SK-N-SH (cell line): Measurements from ENCODE around the gene RIPK4. TPM values are rescaled to one million over a fixed set of nuclear protein-coding genes. Genes with fewer than 3 reads are reported as not detected.
"Not testable (repeated sequence)": the region's sequence is repeated elsewhere in the genome, so short reads cannot be mapped to it uniquely, and the experiment has no call there.

Experiments used
- CTCF ChIA-PET: fragments of 300-600, 350-600 bp; formaldehyde crosslinking; extraction: SDS; loops from one replicate; lab custom pipeline; 2021; lab: Yijun Ruan, JAX
- POLR2A ChIA-PET: fragments of 350-600 bp; sonication (Branson Sonifier 250); formaldehyde crosslinking; extraction: SDS; loops from one replicate; lab custom pipeline; 2020; ENCODE audit warnings: antibody characterized with exemption, inconsistent platforms; lab: Yijun Ruan, JAX
- DNase-seq: peaks from one replicate; pipeline ENCODE4 v3.0.0; 2012
- H2AFZ ChIP-seq: fragments of 200-600 bp; sonication (generic); 2 replicates; pipeline ENCODE4 v1.8.1; 2016; ENCODE audit warnings: antibody characterized with exemption, mild to moderate bottlenecking, low read depth
- H3F3A ChIP-seq: fragments of 200-600 bp; sonication (generic); replicated peaks from 2 replicates; pipeline ENCODE3; 2016; ENCODE audit warnings: antibody characterized with exemption, mild to moderate bottlenecking; ENCODE audit not compliant: insufficient read depth
- H3K27ac ChIP-seq, 2 experiments: fragments of 200-500 bp in 1 of 2; fragments of 200-600 bp in 1 of 2; sonication (Bioruptor generic) in 1 of 2; sonication (generic), shearing (Covaris generic) in 1 of 2; 2 replicates each; pipeline versions ENCODE4 v1.5.1 to v1.6.1; 2014 to 2016; ENCODE audit warnings: low read depth in 2 of 2, inconsistent platforms in 1 of 2, low read length in 1 of 2, mild to moderate bottlenecking in 1 of 2, mixed read lengths in 1 of 2
- H3K27me3 ChIP-seq: fragments of 200-600 bp; sonication (generic), shearing (Covaris generic); 2 replicates; pipeline ENCODE4 v1.6.1; 2016; ENCODE audit warnings: mixed run types; ENCODE audit not compliant: insufficient read depth
- H3K36me3 ChIP-seq, 2 experiments: fragments of 200-500 bp in 1 of 2; fragments of 200-600 bp in 1 of 2; sonication (Bioruptor generic) in 1 of 2; sonication (generic) in 1 of 2; replicated peaks in 1 of 2; 2 replicates each; pipeline versions ENCODE3 to v1.5.1; 2014 to 2016; ENCODE audit warnings: low read length in 1 of 2, mild to moderate bottlenecking in 1 of 2; ENCODE audit not compliant: insufficient read depth in 2 of 2, control insufficient read depth in 1 of 2
- H3K4me1 ChIP-seq, 2 experiments: fragments of 200-500 bp in 1 of 2; fragments of 200-600 bp in 1 of 2; sonication (Bioruptor generic) in 1 of 2; sonication (generic), shearing (Covaris generic) in 1 of 2; 2 replicates each; pipeline versions ENCODE4 v1.5.1 to v1.6.1; 2014 to 2016; ENCODE audit warnings: low read depth in 1 of 2, low read length in 1 of 2, mixed run types in 1 of 2; ENCODE audit not compliant: insufficient read depth in 2 of 2, control insufficient read depth in 1 of 2
- H3K4me2 ChIP-seq: fragments of 200-600 bp; sonication (generic), shearing (Covaris generic); 2 replicates; pipeline ENCODE4 v1.6.1; 2017; ENCODE audit warnings: mixed run types
- H3K4me3 ChIP-seq, 2 experiments: fragments of 200-500 bp in 1 of 2; fragments of 200-600 bp in 1 of 2; sonication (Bioruptor generic) in 1 of 2; sonication (generic), shearing (Covaris generic) in 1 of 2; 2 replicates each; pipeline versions ENCODE4 v1.5.1 to v1.8.1; 2014 to 2016; ENCODE audit warnings: low read depth in 2 of 2, inconsistent platforms in 1 of 2, low read length in 1 of 2, mild to moderate bottlenecking in 1 of 2, mixed read lengths in 1 of 2, moderate library complexity in 1 of 2
- H3K79me2 ChIP-seq: fragments of 200-600 bp; sonication (generic); 2 replicates; pipeline ENCODE4 v1.8.1; 2017; ENCODE audit warnings: mild to moderate bottlenecking; ENCODE audit not compliant: insufficient read depth
- H3K9ac ChIP-seq: fragments of 200-600 bp; sonication (generic); 2 replicates; pipeline ENCODE4 v1.6.1; 2017; ENCODE audit warnings: mixed run types
- H3K9me2 ChIP-seq: fragments of 200-600 bp; sonication (generic); 2 replicates; pipeline ENCODE4 v1.6.1; 2017; ENCODE audit warnings: mixed run types
- H3K9me3 ChIP-seq: fragments of 200-600 bp; sonication (generic); 2 replicates; pipeline ENCODE4 v1.6.1; 2017; ENCODE audit warnings: mixed run types, mild to moderate bottlenecking, moderate library complexity
- H4K20me1 ChIP-seq: fragments of 200-600 bp; sonication (generic); 2 replicates; pipeline ENCODE4 v1.6.1; 2017; ENCODE audit warnings: mild to moderate bottlenecking, mixed run types; ENCODE audit not compliant: insufficient read depth
- JUND ChIP-seq: IDR thresholded peaks from 2 replicates; pipeline ENCODE4 v1.4.0; 2012
- NFIC ChIP-seq: IDR thresholded peaks from 2 replicates; pipeline ENCODE4 v1.4.0; 2012; ENCODE audit warnings: borderline replicate concordance
- RCOR1 ChIP-seq: fragments of 150-350 bp; IDR thresholded peaks from 2 replicates; pipeline ENCODE4 v1.6.1; 2017; ENCODE audit warnings: antibody characterized with exemption, low read length
- RFX5 ChIP-seq: IDR thresholded peaks from 2 replicates; pipeline ENCODE4 v1.6.1; 2012; ENCODE audit warnings: mild to moderate bottlenecking, improper control_type of control experiment, low read length
- TCF12 ChIP-seq: IDR thresholded peaks from 2 replicates; pipeline ENCODE4 v1.4.0; 2012
- TEAD4 ChIP-seq: IDR thresholded peaks from 2 replicates; pipeline ENCODE4 v1.4.0; 2012; ENCODE audit warnings: mild to moderate bottlenecking, borderline replicate concordance; ENCODE audit not compliant: insufficient read depth
- WGBS: methylation state at CpG from one replicate; pipeline ENCODE4 v1.1.6; 2017; ENCODE audit warnings: low lambda C conversion rate; 5-methylcytosine and 5-hydroxymethylcytosine counted together
- polyA plus RNA-seq, 3 experiments: library from polyadenylated mRNA; depleted of rRNA; stranded (reverse); fragments of >200 nt; gene quantifications; 2 replicates each; pipeline ENCODE4 v1.2.3, GENCODE V29; 2012
- TF ChIP-seq, protein P1 (sequence below): IDR thresholded peaks from 2 replicates; pipeline ENCODE4 v1.4.0; 2012; ENCODE audit warnings: low read depth, borderline replicate concordance
- TF ChIP-seq, protein P2 (sequence below): fragments of 200-600 bp; sonication (generic); IDR thresholded peaks from 2 replicates; pipeline ENCODE4 v1.6.1; 2017; ENCODE audit warnings: antibody characterized with exemption, mild to moderate bottlenecking, moderate library complexity
- TF ChIP-seq, protein P3 (sequence below): fragments of 150-350 bp; IDR thresholded peaks from 2 replicates; pipeline ENCODE4 v1.6.1; 2016; ENCODE audit warnings: mild to moderate bottlenecking, low read depth, low read length

Gene RIPK4
- polyA plus RNA-seq, 1 of the 3 experiments (the other 2 are of a cell fraction): 11.0 TPM

DNA sequence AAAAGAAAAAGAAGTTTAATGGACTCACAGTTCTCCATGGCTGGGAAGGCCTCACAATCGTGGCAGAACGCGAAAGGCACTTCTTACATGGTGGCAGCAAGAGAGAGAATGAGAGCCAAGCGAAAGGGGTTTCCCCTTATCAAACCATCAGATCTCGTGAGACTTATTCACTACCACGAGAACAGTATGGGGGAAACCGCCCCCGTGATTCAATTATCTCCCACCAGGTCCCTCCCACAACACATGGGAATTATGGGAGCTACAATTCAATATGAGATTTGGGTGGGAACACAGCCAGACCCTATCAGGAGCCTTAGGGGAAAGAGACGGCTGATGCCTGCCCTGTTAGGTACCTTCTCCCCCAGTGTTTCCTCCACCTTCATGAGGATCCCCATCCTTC lies 43.0 kb downstream of the RIPK4 start:
- H4K20me1 ChIP-seq, CTCF ChIA-PET, H3K9me2 ChIP-seq, DNase-seq, H3K4me3 ChIP-seq, H3K36me3 ChIP-seq, H2AFZ ChIP-seq, H3K27ac ChIP-seq, H3K27me3 ChIP-seq, H3F3A ChIP-seq, H3K4me1 ChIP-seq, POLR2A ChIA-PET, H3K4me2 ChIP-seq, H3K9me3 ChIP-seq, H3K9ac ChIP-seq, H3K79me2 ChIP-seq: not testable (repeated sequence)
- WGBS: 70% methylated on average over 9 of the region's 9 CpGs

DNA sequence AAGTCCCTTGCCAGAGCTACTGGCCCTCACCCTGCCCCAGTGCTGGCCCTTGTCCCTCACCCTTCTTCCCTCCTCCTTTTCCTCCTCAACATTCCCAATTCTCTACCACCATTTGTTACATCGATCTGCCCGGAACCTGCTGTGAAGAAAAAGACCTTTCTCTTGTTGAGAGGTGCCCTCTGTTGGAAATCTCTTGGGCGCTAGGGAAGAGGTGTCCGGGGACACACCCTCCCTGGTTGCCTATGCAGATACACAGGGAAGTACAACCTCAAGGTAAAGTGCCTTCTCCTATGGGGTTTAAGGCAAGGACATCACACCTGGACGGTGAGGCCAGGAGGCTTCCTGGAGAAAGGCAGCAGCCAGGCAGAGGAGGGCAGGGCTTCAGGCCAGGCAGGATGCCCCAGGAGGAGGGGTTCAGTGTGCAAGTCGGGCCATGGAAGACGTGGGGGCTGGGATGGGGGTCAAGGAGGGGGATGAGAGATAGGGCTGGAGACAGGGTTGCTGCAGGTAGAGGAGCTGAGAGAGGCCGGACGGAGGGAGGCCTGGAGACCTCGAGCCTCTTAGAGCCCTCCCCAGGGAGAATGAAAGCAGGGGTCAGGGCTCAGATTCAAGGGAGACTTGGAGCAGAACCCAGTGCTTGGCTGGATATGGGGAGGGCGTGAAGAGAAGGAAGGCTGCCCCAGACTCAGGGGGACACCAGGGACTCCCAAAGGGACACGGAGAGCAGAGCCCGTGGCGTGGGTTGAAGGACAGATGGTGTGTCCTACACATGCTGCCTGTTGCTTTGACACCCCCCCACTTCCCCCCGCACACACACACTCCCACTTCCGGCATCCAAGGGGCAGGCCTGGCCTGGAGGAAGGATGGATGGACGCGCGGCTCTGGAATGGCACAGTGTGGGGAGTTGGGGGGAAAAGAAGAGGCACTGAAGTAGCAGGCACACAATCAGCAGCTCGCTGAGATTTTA lies 44.5 kb downstream of the RIPK4 start:
- Histone ChIP-seq H3K27me3 (no peaks in the 10 kb centered on the region), H3K4me3 (no peak overlapping the region), H3K9me2 (no peaks in the 10 kb centered on the region), H3K36me3 (no peaks in the 10 kb centered on the region), H3K27ac (no peak overlapping the region), H2AFZ (no peak overlapping the region), H3K79me2 (no peaks in the 10 kb centered on the region), H3K9me3 (no peaks in the 10 kb centered on the region), H3K4me1 (peaks cover under 1 to 4% of the 10 kb centered on the region in 2 experiments; a peak in 3 of 4 replicates), H3F3A (peaks cover 3% of the 10 kb centered on the region), H3K4me2 (no peak overlapping the region), H4K20me1 (no peaks in the 10 kb centered on the region), H3K9ac (no peak overlapping the region)
- WGBS: 85% methylated on average over 20 of the region's 20 CpGs
- TF ChIP-seq NFIC (no peak), TCF12 (no peak)
- TF ChIP-seq, protein P1, sequence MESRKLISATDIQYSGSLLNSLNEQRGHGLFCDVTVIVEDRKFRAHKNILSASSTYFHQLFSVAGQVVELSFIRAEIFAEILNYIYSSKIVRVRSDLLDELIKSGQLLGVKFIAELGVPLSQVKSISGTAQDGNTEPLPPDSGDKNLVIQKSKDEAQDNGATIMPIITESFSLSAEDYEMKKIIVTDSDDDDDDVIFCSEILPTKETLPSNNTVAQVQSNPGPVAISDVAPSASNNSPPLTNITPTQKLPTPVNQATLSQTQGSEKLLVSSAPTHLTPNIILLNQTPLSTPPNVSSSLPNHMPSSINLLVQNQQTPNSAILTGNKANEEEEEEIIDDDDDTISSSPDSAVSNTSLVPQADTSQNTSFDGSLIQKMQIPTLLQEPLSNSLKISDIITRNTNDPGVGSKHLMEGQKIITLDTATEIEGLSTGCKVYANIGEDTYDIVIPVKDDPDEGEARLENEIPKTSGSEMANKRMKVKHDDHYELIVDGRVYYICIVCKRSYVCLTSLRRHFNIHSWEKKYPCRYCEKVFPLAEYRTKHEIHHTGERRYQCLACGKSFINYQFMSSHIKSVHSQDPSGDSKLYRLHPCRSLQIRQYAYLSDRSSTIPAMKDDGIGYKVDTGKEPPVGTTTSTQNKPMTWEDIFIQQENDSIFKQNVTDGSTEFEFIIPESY: no peak
- ChIA-PET POLR2A (no interaction called here), CTCF (no interaction called here)
- DNase-seq: no peak

DNA sequence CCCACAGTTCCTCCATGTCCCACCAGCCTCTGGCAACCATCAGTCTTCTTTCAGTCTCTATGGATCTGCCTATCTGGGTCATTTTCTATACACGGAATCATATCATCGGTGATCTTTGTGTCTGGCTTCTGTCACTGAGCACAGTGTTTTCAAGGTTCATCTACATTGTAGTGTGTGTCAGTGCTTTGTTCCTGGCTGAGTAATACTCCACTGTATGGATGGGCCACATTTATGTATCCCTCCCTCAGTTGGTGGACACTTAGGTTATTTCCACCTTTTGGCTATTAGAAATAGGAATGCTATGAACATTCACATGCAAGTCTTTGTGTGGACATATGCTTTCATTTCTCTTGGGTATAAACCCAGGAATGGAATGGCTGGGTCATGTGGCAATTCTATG lies 46.6 kb downstream of the RIPK4 start:
- no peak for TF ChIP-seq TEAD4
- no peak for TF ChIP-seq RCOR1
- TF ChIP-seq, protein P2, sequence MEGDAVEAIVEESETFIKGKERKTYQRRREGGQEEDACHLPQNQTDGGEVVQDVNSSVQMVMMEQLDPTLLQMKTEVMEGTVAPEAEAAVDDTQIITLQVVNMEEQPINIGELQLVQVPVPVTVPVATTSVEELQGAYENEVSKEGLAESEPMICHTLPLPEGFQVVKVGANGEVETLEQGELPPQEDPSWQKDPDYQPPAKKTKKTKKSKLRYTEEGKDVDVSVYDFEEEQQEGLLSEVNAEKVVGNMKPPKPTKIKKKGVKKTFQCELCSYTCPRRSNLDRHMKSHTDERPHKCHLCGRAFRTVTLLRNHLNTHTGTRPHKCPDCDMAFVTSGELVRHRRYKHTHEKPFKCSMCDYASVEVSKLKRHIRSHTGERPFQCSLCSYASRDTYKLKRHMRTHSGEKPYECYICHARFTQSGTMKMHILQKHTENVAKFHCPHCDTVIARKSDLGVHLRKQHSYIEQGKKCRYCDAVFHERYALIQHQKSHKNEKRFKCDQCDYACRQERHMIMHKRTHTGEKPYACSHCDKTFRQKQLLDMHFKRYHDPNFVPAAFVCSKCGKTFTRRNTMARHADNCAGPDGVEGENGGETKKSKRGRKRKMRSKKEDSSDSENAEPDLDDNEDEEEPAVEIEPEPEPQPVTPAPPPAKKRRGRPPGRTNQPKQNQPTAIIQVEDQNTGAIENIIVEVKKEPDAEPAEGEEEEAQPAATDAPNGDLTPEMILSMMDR: no peak
- TF ChIP-seq JUND: no peak
- no peak for TF ChIP-seq RFX5
- TF ChIP-seq, protein P3, sequence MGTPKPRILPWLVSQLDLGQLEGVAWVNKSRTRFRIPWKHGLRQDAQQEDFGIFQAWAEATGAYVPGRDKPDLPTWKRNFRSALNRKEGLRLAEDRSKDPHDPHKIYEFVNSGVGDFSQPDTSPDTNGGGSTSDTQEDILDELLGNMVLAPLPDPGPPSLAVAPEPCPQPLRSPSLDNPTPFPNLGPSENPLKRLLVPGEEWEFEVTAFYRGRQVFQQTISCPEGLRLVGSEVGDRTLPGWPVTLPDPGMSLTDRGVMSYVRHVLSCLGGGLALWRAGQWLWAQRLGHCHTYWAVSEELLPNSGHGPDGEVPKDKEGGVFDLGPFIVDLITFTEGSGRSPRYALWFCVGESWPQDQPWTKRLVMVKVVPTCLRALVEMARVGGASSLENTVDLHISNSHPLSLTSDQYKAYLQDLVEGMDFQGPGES: no peak
- no peaks in the 10 kb centered on the region for H3K27me3 ChIP-seq
- H3K36me3 ChIP-seq: no peaks in the 10 kb centered on the region
- 47% methylated on average over 2 of the region's 2 CpGs for WGBS
- H4K20me1 ChIP-seq: no peaks in the 10 kb centered on the region
- H3K9me2 ChIP-seq: no peaks in the 10 kb centered on the region
- H3K9me3 ChIP-seq: no peaks in the 10 kb centered on the region
- no peak overlapping the region for H3K4me3 ChIP-seq
- ChIA-PET POLR2A (no interaction called here), CTCF (interaction anchor here (0.9 to 1.4 kb wide), 3 partner anchors 107 to 110 kb away, joined by 3 to 4 read pairs (median 3); no protein-coding TSS in a partner anchor)
- no peak overlapping the region for H3K27ac ChIP-seq
- no peak overlapping the region for H2AFZ ChIP-seq
- no peaks in the 10 kb centered on the region for H3K79me2 ChIP-seq
- H3F3A ChIP-seq: no peaks in the 10 kb centered on the region
- H3K9ac ChIP-seq: no peak overlapping the region
- H3K4me1 ChIP-seq: no peaks in the 10 kb centered on the region; a peak in 1 of 4 replicates
- H3K4me2 ChIP-seq: no peak overlapping the region
- no peak for DNase-seq
